Measurements from ENCODE around the gene SPEF1.

Gene SPEF1

DNA sequence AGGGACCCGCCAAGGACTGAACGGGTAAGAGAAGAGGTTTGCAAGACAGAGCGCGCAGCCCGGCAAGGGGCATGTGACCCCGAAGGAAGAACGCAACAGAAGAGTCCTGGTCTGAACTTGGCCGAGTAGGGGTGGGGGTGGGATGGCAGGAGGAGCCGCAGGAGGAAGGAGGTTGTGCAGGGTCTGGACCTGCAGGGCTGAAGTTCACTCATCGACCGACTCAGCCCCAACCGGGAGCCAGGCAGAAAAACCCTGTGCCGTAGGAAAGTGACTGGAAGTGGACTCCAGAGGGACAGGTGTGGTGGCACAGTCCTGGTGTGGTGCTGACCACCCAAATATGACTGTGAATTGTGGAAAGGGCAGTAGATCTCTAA is 28.9 kb downstream of the SPEF1 start:
- no peak for DNase-seq (ENCODE audit: low read depth in 2 of 2)
- TF ChIP-seq, protein P1, sequence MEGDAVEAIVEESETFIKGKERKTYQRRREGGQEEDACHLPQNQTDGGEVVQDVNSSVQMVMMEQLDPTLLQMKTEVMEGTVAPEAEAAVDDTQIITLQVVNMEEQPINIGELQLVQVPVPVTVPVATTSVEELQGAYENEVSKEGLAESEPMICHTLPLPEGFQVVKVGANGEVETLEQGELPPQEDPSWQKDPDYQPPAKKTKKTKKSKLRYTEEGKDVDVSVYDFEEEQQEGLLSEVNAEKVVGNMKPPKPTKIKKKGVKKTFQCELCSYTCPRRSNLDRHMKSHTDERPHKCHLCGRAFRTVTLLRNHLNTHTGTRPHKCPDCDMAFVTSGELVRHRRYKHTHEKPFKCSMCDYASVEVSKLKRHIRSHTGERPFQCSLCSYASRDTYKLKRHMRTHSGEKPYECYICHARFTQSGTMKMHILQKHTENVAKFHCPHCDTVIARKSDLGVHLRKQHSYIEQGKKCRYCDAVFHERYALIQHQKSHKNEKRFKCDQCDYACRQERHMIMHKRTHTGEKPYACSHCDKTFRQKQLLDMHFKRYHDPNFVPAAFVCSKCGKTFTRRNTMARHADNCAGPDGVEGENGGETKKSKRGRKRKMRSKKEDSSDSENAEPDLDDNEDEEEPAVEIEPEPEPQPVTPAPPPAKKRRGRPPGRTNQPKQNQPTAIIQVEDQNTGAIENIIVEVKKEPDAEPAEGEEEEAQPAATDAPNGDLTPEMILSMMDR (IDR thresholded peaks at IDR 0.05; ENCODE audit: low read depth, low read length), result no peak
- peak overlapping the region in 1 of 2 donors; percentile 17 for H3K4me3 ChIP-seq (replicated peaks in 1 of 2; ENCODE audit: low read depth in 2 of 2, low read length in 2 of 2)

DNA sequence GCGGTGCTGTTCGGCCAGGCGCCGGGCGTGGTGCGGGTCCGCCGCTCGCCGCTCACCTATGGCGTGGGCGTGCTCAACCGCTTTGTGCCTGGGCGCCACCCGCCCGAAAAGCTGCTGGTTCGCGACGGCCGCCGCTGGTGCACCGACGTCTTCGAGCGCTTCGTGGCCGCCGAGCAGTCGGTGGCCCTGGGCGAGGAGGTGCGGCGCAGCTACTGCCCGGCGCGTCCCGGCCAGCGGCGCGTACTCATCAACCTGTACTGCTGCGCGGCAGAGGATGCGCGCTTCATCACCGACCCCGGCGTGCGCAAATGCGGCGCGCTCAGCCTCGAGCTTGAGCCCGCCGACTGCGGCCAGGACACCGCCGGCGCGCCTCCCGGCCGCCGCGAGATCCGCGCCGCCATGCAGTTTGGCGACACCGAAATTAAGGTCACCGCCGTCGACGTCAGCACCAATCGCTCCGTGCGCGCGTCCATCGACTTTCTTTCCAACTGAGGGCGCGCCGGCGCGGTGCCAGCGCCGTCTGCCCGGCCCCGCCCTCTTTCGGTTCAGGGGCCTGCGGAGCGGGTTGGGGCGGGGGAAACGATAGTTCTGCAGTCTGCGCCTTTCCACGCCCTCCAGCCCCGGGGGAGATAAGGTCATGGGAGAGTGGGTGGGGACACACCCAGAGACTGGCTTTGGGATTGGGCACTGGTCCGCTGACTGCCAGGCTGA is 29.4 kb downstream of the SPEF1 start:
- peak overlapping the region; percentile 17 to 21 for H3K4me3 ChIP-seq (replicated peaks in 1 of 2; ENCODE audit: low read depth in 2 of 2, low read length in 2 of 2)

DNA sequence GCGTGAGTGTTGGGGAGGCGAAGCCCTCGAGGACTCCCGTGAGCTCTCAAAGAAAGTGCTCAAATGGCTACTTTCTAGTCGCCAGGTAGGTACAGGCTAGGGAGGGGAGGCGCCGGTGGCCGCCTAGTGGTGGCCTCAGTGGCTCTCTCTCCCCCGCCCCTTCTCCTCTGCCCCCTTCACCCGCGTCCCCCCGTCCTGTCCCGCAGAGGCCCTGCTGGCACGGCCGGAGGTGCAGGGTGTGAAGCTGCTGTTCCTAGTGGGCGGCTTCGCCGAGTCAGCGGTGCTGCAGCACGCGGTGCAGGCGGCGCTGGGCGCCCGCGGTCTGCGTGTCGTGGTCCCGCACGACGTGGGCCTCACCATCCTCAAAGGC is 30.0 kb downstream of the SPEF1 start:
- no peak for DNase-seq (ENCODE audit: low read depth in 2 of 2)
- H3K4me3 ChIP-seq (replicated peaks in 1 of 2; ENCODE audit: low read depth in 2 of 2, low read length in 2 of 2), result no peak overlapping the region
- TF ChIP-seq, protein P1 (IDR thresholded peaks at IDR 0.05; ENCODE audit: low read depth, low read length), result no peak

More for the DNA sequence above, 29.4 kb downstream of the SPEF1 start:
- TF ChIP-seq, protein P1 (IDR thresholded peaks at IDR 0.05; ENCODE audit: low read depth, low read length), result no peak
- DNase-seq (ENCODE audit: low read depth in 2 of 2), result peak; percentile 20 to 31

GRCh38 chr20:3749689-3750531 is 31.3 kb downstream of the SPEF1 start:
- TF ChIP-seq, protein P1 (IDR thresholded peaks at IDR 0.05; ENCODE audit: low read depth, low read length), result peak; percentile 31
- H3K4me3 ChIP-seq (replicated peaks in 1 of 2; ENCODE audit: low read depth in 2 of 2, low read length in 2 of 2), result no peak overlapping the region
- DNase-seq (ENCODE audit: low read depth in 2 of 2), result peak in 1 of 2 donors; percentile 13

DNA sequence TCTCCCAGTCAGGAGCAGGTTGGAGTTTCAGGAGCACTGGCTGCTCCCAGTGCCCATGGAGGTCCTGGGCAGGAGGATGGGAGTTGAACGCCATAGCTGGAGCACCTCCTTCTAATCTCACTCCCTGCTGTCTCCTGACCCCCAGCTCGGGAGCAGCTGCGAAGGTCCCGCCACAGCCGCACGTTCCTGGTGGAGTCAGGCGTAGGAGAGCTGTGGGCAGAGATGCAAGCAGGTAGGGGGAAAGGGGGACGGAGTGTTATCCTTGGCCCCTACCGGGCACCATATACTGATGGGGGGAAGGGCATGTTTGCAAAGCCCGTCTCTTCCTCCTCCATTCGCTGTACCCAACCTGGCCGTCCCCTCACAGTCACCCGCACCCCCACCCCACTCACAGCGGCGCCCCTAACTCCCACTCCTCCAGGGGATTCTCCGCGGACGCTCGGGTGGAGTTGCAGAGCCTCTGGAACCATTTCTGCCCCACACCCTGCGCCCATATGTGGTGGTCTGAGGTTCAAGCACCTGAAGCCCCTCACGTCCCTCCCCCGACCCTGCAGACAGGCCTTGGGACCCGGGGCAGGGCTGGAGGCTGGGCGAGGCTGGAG is 32.1 kb downstream of the SPEF1 start:
- no peak for DNase-seq (ENCODE audit: low read depth in 2 of 2)
- no peak overlapping the region for H3K4me3 ChIP-seq (replicated peaks in 1 of 2; ENCODE audit: low read depth in 2 of 2, low read length in 2 of 2)
- TF ChIP-seq, protein P1 (IDR thresholded peaks at IDR 0.05; ENCODE audit: low read depth, low read length), result no peak

GRCh38 chr20:3748073-3748472 is 33.2 kb downstream of the SPEF1 start:
- TF ChIP-seq, protein P1 (IDR thresholded peaks at IDR 0.05; ENCODE audit: low read depth, low read length), result no peak
- no peak overlapping the region for H3K4me3 ChIP-seq (replicated peaks in 1 of 2; ENCODE audit: low read depth in 2 of 2, low read length in 2 of 2)
- DNase-seq (ENCODE audit: low read depth in 2 of 2), result no peak

All from cardiac fibroblast (primary cell).